NT2/D1 (cell line): ENCODE results near the gene VEZT.
A peak's percentile ranks its signal among the peaks of the same experiment; 100 is the strongest.

ENCODE experiments used
- DNase-seq: peaks from one replicate; pipeline ENCODE4 v3.0.0-alpha.2; 2011; ENCODE audit warnings: low read depth, low spot score
- H3K27me3 ChIP-seq: 2 replicates; pipeline ENCODE4 v1.6.0; 2011; ENCODE audit warnings: mild to moderate bottlenecking; ENCODE audit not compliant: insufficient read length, insufficient read depth
- H3K36me3 ChIP-seq: 2 replicates; pipeline ENCODE4 v1.6.1; 2011; ENCODE audit warnings: mild to moderate bottlenecking, low read length, mixed read lengths; ENCODE audit not compliant: insufficient read depth, insufficient read length
- H3K4me1 ChIP-seq: 2 replicates; pipeline ENCODE4 v1.5.1; 2011; ENCODE audit not compliant: insufficient read depth, insufficient read length
- H3K4me3 ChIP-seq: 2 replicates; pipeline ENCODE4 v1.5.1; 2011; ENCODE audit warnings: low read depth; ENCODE audit not compliant: insufficient read length
- H3K9ac ChIP-seq: 2 replicates; pipeline ENCODE4 v1.6.0; 2011; ENCODE audit warnings: low read depth; ENCODE audit not compliant: insufficient read length
- H3K9me3 ChIP-seq: 2 replicates; pipeline ENCODE4 v1.5.1; 2011; ENCODE audit warnings: mild to moderate bottlenecking, low read length; ENCODE audit not compliant: insufficient read depth
- SUZ12 ChIP-seq: IDR thresholded peaks from 2 replicates; pipeline ENCODE4 v1.6.1; 2011; ENCODE audit not compliant: insufficient read length, insufficient read depth; ENCODE audit errors: extremely low read depth
- YY1 ChIP-seq: IDR thresholded peaks from 2 replicates; pipeline ENCODE4 v1.6.1; 2011; ENCODE audit not compliant: insufficient read length, insufficient read depth
- ZNF274 ChIP-seq: IDR thresholded peaks from 2 replicates; pipeline ENCODE4 v1.6.1; 2011; ENCODE audit warnings: mild to moderate bottlenecking, low read depth, low read length

The VEZT gene

DNA sequence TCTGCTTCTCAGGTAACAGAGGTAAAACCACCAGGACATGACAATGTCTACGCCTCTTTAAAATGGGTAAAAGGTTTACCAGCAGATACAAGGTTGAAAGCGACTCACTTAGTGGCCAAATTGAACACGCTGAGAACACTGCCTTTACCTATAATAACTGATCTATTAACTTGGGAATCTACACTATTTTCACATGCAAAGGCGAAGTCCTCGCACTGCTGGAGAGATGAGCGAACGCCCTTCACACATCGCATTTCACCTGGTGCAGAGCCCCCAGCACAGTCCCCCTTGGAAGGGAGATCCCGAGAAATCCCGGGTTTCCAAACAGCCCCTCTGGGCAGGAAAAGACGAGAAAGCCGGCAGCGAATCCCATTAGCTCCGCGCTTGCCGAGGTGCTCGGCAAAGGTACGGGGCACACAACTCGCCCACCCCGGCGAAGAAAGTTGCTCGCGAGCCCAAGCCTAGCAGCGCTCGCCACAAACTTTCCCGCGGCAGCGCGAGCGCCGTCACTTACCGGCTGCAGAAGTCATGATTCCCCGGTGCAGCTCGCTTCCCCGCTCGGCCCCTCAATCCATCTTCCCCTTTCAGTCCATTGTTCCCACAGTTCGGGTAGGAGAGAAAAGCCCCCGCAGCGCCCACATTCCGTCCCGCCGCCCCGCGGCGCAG is 763 bp upstream of the VEZT start:
- no peak for DNase-seq
- Histone ChIP-seq H3K4me3 (peak overlapping the region; percentile 94), H3K4me1 (no peaks in the 10 kb centered on the region), H3K27me3 (no peaks in the 10 kb centered on the region), H3K36me3 (peaks cover 6% of the 10 kb centered on the region), H3K9ac (peak overlapping the region; percentile 73), H3K9me3 (no peaks in the 10 kb centered on the region)
- TF ChIP-seq ZNF274 (no peak), YY1 (no peak), SUZ12 (no peak)

DNA sequence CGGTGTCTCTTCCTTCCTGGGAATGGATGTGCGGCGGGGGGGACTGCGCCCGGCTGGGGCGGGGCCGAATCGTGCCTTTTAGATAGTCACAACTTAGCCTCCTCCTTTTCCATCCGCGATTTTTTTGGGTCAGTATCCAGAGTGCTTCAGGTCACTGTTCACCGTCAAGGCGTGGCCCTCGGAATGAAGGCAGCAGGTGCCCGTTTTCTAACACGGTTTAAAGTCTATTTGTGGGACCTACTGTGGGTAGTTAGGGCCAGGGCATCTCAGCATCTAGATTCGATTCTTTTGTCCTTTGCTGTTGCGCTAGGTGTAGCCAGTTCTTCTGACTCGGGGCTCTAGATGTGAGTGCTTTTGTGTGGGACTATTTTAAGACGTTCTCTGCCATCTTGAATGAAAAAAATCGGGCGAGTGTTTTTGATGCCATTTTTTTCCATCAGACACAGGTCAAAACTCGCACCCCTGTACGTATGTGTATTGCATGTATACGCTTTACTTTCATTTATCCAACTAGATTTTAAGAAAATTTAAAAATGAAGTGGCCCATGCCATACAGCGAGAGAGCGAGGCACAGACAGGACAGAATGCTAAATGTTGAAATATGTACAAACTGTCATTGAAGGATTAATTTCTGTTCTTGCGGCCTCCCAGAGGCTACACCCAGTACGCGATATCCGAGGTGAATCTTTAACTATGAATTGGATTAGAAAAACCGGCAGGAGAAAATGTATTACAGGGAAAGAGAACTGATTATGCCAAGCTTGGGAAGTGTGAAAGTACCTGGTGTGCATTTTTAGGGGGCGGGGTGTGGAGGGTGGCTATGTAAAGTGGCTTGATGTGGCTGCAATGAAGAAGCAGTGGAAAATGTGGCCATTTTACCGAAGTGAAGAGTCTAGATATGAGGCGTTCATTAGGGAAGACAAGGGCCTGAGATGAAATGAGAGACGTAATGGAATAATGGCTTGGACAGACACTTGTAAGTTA is 835 bp downstream of the VEZT start:
- Histone ChIP-seq H3K9me3 (no peaks in the 10 kb centered on the region), H3K27me3 (no peaks in the 10 kb centered on the region), H3K36me3 (peaks cover 6% of the 10 kb centered on the region), H3K9ac (peak overlapping the region; percentile 92), H3K4me3 (peak overlapping the region; percentile 94), H3K4me1 (no peaks in the 10 kb centered on the region)
- DNase-seq: no peak
- TF ChIP-seq SUZ12: no peak
- TF ChIP-seq ZNF274: no peak
- no peak for TF ChIP-seq YY1

DNA sequence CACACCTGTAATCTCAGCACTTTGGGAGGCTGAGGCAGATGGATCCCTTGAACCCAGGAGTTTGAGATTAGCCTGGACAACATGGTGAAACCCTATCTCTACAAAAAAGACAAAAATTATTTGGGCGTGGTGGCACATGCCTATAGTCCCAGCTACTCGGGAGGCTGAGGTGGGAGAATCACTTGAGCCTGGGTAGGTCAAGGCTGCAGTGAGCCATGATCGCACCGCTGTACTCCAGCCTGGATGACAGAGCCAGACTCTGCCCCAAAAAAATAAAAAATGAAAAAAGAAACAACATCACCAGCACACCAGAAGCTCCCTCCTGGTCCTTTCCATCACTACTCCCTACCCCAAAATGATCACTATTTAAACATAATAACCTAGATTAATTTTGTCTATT is 2.6 kb downstream of the VEZT start:
- no peak for TF ChIP-seq ZNF274
- H3K36me3 ChIP-seq: peaks cover 19% of the 10 kb centered on the region
- no peaks in the 10 kb centered on the region for H3K9me3 ChIP-seq
- DNase-seq: no peak
- no peak overlapping the region for H3K4me3 ChIP-seq
- no peak overlapping the region for H3K9ac ChIP-seq
- no peaks in the 10 kb centered on the region for H3K4me1 ChIP-seq
- H3K27me3 ChIP-seq: no peaks in the 10 kb centered on the region

DNA sequence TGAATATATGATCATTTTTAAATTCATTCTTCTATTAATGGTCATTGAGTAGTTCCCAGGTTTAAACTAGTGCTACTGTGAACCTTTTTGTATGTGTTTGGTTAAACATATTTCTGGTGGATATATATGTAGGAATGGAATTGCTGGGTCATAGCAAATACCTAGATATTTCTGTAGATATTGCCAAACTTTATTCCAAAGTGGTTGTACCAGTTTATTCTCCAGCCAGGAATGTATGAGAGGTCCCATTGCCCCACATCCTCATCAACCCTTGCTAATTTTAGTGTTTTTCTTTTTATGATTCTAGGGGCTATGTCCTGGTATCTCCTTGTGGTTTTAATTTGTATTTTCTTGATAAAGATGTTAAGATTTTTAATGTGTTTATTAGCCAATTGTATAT is 3.1 kb downstream of the VEZT start:
- Histone ChIP-seq H3K27me3 (no peaks in the 10 kb centered on the region), H3K4me1 (no peaks in the 10 kb centered on the region), H3K9me3 (no peaks in the 10 kb centered on the region), H3K9ac (no peak overlapping the region), H3K36me3 (peaks cover 23% of the 10 kb centered on the region), H3K4me3 (no peak overlapping the region)
- no peak for TF ChIP-seq YY1
- TF ChIP-seq ZNF274: no peak
- no peak for TF ChIP-seq SUZ12
- DNase-seq: no peak

DNA sequence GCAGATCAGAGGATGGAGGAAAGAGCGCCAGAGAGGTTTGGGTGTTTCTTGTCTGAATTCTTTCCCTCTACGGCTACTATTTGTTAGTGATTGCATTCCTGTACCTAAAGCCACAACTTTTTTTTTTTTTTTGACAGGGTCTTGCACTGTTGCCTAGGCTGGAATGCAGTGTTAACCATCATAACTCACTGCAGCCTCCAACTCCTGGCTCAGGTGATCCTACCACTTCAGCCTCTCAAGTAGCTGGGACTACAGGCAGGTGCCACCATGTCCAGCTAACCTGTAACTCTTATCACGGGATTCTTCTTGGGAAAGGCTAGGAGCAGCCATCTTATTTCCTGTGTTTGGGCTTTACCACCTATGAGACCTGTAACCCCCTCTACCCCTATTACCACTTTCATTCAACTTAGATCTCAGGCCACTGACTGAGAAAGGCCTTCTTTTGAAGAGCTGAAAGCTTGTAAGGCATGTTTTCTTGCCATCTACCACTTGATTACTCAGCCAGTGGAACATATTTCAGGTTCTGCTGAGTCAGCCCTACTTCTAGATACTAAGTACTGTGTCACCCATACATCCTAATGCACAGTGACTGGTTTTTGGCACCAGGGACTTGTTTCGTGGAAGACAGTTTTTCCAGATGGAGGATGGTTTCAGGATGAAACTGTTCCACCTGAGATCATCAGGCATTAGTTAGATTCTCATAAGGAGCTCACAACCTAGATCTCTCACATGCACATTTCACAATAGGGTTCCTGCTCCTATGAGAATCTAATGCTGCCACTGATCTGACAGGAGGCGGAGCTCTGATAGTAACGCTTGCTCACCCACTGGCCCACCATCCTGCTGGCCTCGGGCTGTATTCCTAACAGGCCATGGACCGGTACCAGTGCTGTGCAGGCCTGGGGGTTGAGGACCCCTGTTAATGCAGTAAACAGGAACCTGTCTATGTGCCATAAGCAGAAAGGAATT is 6.9 kb downstream of the VEZT start:
- no peak for DNase-seq
- TF ChIP-seq YY1 (no peak), ZNF274 (no peak), SUZ12 (no peak)
- no peak overlapping the region for H3K4me3 ChIP-seq
- no peaks in the 10 kb centered on the region for H3K4me1 ChIP-seq
- peaks cover 27% of the 10 kb centered on the region for H3K36me3 ChIP-seq
- H3K9me3 ChIP-seq: no peaks in the 10 kb centered on the region
- no peaks in the 10 kb centered on the region for H3K27me3 ChIP-seq
- no peak overlapping the region for H3K9ac ChIP-seq

DNA sequence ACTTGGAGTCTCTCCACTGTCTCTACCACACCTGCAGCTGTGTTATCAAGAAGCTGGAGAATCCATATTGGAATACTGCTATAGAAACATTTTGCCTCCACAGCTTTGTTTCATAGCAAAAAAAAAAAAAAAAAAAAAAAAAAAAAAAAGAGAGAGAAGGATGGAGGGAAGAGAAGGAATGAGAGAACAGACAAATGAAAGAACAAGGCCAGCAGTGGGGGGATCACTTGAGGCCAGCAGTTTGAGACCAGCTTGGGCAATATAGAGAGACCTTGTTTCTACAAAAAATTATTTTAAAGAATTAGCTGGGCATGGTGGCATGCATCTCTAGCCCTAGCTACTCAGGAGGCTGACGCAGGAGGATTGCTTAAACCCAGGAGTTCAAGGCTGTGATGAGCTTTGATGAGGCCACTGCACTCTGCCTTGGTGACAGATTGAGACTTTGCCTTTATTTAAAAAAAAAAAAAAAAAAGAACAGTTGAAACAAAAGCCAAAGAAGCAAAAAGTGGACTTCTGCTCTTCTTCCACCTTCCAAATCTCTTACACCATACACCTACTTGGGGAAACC is 8.1 kb downstream of the VEZT start:
- Histone ChIP-seq H3K27me3 (no peaks in the 10 kb centered on the region), H3K9me3 (no peaks in the 10 kb centered on the region), H3K4me3 (no peak overlapping the region), H3K4me1 (no peaks in the 10 kb centered on the region), H3K9ac (no peak overlapping the region), H3K36me3 (peaks cover 22% of the 10 kb centered on the region)
- TF ChIP-seq SUZ12 (no peak), ZNF274 (no peak), YY1 (no peak)
- DNase-seq: no peak
